Stimulated activated CD8-positive, alpha-beta memory T cell treated with anti-CD3 and anti-CD28 coated beads, Interleukin-4, amount 100 ng/mL, for 4 hours (primary cell): ENCODE measurements around the gene CSNK2A1.
"Not testable (repeated sequence)": the region's sequence is repeated elsewhere in the genome, so short reads cannot be mapped to it uniquely, and the experiment has no call there.

Source experiments
- DNase-seq, 2 donors: peaks; one replicate each; pipeline ENCODE4 v3.0.0-alpha.2; 2020; ENCODE audit warnings: low read depth in 2 of 2, low spot score in 1 of 2

CSNK2A1 gene

DNA sequence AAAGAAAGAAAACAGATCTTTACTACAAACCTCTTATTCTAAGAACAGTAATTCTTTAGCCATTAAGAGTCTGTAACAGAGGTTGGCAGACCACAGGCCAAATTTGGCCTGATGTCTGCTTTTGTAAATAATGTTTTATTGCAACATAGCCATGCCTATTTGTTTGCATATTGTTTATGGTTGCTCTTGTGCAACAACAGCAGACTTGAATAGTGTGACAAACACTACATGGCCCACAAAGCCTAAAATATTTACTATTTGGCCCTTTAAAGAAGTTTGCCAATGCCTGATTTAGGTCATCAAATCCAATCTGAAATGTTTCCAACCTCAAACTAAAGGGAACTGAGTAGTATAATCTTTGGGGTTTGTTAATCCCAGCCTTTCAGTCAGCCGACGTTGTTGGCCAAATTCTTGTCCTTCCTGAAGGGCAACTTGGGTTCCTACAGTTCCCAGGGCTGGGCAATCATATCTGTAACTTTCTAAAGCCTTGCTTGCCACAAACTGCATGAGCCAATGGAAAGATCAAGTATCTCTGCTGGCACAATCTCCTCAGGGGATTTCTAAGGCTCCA, 47.4 kb downstream of the CSNK2A1 start:
- no peak for DNase-seq

DNA sequence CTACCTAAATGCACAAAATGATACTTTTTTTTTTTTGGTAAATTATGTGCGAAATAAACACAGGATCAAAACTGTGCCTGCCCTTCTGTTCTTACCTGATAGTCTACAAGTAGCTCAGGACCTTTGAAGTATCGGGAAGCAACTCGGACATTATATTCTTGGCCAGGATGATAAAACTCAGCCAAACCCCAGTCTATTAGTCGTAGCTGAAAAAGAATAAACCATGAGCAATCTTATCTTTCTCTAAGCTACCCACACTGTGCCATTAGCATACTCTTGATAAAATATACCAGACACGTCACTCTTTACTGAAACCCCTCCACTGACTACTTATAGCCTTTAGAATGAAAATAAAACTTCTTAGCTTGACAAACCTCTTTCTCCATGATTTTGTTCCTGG, 51.4 kb downstream of the CSNK2A1 start:
- no peak for DNase-seq

DNA sequence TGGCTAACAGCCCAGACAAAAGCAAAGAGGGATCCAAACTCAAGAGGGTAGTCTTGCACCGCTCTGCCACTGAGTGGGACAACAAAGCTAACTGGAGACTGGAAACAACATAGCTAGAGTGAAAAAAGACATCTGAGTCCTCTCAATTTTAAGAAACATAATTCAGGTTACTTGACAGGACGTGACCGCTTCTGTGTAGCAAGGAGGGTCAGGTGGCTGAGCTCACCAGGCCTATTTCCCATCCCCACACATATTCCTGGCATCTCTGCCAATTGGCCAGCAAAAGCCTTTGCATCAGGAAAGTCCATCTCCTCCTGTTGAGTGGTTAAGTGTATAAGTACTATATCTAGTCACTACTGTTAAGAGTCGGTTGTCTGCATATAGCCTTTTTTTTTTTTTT, 55.9 kb downstream of the CSNK2A1 start:
- DNase-seq = no peak

GRCh38 chr20:483815-484644, 59.6 kb downstream of the CSNK2A1 start:
- no peak for DNase-seq

GRCh38 chr20:481167-481566, 62.4 kb downstream of the CSNK2A1 start:
- no peak for DNase-seq

DNA sequence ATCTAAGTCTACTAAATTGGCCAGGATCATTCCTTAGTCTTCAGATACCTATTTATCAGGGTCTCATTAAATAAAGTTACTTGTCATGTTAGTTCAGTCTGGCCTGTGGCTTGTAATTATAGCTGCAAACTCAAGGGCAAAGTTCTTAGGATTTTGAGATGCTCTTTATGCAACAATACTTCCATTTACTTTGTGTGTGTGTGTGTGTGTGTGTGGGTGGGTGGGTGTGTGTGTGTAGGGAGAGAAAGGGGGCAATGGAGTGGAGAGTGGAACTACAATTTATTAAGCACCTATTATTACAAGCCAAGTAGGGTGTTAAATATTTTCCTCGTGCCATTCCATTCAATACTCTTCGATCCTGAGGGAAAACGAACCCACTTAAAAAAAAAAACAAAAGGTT, 63.5 kb downstream of the CSNK2A1 start:
- no peak for DNase-seq

DNA sequence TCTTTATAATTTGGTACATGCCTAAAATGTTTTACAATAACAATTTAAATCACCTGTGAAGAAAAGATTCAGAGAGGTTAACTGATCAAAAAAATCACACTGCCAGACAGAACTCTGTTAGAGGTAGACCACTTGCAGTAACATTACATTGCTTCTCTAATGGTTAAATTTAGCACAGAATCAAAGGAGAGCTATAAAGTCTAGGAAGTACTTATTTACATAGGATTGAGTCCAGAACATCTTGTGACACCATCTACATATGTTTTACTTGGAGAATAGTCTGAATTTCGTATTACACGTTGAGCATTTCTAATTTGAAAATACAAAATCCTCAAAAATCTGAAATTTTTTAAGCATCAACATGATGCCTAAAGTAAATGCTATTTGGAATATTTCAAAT, 64.1 kb downstream of the CSNK2A1 start:
- no peak for DNase-seq

- no peak for DNase-seq
Observed at GRCh38 chr20:478949-479429, 64.6 kb downstream of the CSNK2A1 start.

GRCh38 chr20:478010-478948, 65.3 kb downstream of the CSNK2A1 start:
- DNase-seq = no peak

- not testable (repeated sequence) for DNase-seq
Observed at GRCh38 chr20:476561-477249, 66.9 kb downstream of the CSNK2A1 start.

GRCh38 chr20:475463-476357, 67.9 kb downstream of the CSNK2A1 start:
- no peak for DNase-seq

DNA sequence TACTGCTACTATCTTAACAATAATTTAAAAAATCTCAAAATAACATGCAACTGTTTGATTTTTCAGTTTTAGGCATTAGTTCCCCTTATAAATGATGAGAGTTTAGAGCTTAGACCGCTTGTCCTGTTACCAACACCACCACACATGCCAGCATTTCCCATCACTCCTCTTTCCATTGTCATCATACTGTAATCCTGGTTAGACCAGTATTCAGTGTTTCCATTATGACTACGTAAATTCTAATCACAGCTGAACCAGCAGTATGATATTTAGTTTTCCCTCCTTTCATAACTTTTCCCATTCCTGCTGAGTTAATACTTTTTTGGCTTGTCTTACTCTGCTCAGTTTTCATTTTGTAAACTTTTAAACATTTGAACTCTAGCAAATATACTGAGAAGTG, 69.0 kb downstream of the CSNK2A1 start:
- no peak for DNase-seq

- DNase-seq = no peak
Observed at GRCh38 chr20:472889-473292, 70.7 kb downstream of the CSNK2A1 start.

GRCh38 chr20:472137-472846, 71.3 kb downstream of the CSNK2A1 start:
- DNase-seq = no peak

GRCh38 chr20:469746-470490, 73.7 kb downstream of the CSNK2A1 start:
- DNase-seq = no peak

DNA sequence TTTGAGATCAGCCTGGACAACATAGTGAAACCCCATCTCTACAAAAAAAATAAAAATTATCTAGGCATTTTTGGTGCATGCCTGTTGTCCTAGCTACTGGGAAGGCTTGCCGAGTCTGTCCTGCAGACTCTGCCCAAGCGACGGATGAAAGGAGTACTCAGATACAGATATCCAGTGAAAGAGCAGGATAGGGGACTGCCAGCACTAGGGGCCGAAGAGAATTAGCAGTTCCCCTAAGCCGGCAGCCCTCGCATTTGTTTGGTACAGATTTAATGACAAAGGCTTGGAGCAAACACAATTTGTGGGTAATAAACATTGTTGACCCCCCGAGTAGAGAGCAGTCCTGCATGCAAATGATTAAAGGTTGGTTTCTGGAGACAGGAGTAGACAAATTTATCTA, 75.8 kb downstream of the CSNK2A1 start:
- no peak for DNase-seq

- DNase-seq = peak; percentile 51 to 74
Observed at GRCh38 chr20:462199-462991, 81.2 kb downstream of the CSNK2A1 start, which contains the start of gene TBC1D20. TSS of gene TBC1D20 (minus strand) at chr20:462533. CDS start at chr20:462405, 128 bp downstream.
